Measurements from ENCODE around the gene NHERF2. TPM values are rescaled to one million over a fixed set of nuclear protein-coding genes. Genes with fewer than 3 reads are reported as not detected.

Gene NHERF2
- total RNA-seq, 4 donors from 2014 or later = 52.8 to 166 (median 84.9) TPM

- ATAC-seq (ENCODE audit: low FRiP score) (no peak), DNase-seq (ENCODE audit: low spot score) (no peak)
- TF ChIP-seq CTCF (IDR thresholded peaks at IDR 0.05) = no peak
Measured at GRCh38 chr16:2054543-2055245, 28.0 kb downstream of the NHERF2 start.

- ATAC-seq (ENCODE audit: low FRiP score) = no peak
- no peak for TF ChIP-seq CTCF (IDR thresholded peaks at IDR 0.05)
- DNase-seq (ENCODE audit: low spot score) = no peak
Measured at GRCh38 chr16:2056077-2056476, 29.4 kb downstream of the NHERF2 start.

GRCh38 chr16:2056681-2057407 is 30.1 kb downstream of the NHERF2 start:
- no peak for ATAC-seq (ENCODE audit: low FRiP score)

GRCh38 chr16:2057438-2057837 is 30.7 kb downstream of the NHERF2 start:
- DNase-seq (ENCODE audit: low spot score) = no peak
- TF ChIP-seq CTCF (IDR thresholded peaks at IDR 0.05) = no peak
- ATAC-seq (ENCODE audit: low FRiP score) = no peak

More at GRCh38 chr16:2056681-2057407, 30.1 kb downstream of the NHERF2 start:
- no peak for DNase-seq (ENCODE audit: low spot score)
- no peak for TF ChIP-seq CTCF (IDR thresholded peaks at IDR 0.05)

GRCh38 chr16:2058420-2058819 is 31.7 kb downstream of the NHERF2 start:
- no peak for DNase-seq (ENCODE audit: low spot score)
- no peak for ATAC-seq (ENCODE audit: low FRiP score)
- TF ChIP-seq CTCF (IDR thresholded peaks at IDR 0.05) = no peak

GRCh38 chr16:2058872-2059271 is 32.2 kb downstream of the NHERF2 start:
- DNase-seq (ENCODE audit: low spot score) (no peak), ATAC-seq (ENCODE audit: low FRiP score) (no peak)
- TF ChIP-seq CTCF (IDR thresholded peaks at IDR 0.05) = no peak

GRCh38 chr16:2060346-2060745 is 33.6 kb downstream of the NHERF2 start:
- ATAC-seq (ENCODE audit: low FRiP score) (no peak), DNase-seq (ENCODE audit: low spot score) (no peak)
- no peak for TF ChIP-seq CTCF (IDR thresholded peaks at IDR 0.05)

All from omental fat pad (tissue), 4 donors.